ENCODE measurements around the gene AQP3.
A peak's percentile ranks its signal among the peaks of the same experiment; 100 is the strongest.
"Not testable (repeated sequence)": the region's sequence is repeated elsewhere in the genome, so short reads cannot be mapped to it uniquely, and the experiment has no call there.

The AQP3 gene
- 53.9 to 81.7 reads per million in 2 donors for total RNA-seq

- DNase-seq = peak; percentile 51 to 81 (median 64)
Observed at GRCh38 chr9:33446946-33447798, at the start of gene AQP3. TSS of gene AQP3 (minus strand) at chr9:33447593. CDS start at chr9:33447530, 63 bp downstream.

GRCh38 chr9:33493819-33494218 is 46.4 kb upstream of the AQP3 start:
- not testable (repeated sequence) for DNase-seq

DNA sequence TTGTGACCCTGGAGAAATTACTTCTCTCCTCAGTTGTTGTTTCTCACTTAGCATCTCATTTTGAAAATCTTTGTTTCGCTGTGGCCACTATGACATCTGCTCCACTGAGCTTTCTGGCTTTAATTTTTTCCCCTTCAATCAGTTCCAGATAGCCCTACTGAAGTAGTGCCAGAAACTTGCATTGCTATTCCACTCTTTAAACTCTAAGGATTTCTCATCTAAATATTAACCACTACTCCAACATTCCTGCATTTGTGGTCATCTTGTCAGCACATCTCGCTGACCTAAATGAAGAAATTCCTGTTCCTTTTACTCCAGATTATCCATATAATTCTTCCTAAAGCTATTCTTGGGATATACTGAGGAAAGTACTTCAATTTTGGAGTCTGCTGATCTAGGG is 41.7 kb upstream of the AQP3 start:
- no peak for DNase-seq

GRCh38 chr9:33485312-33485711 is 37.9 kb upstream of the AQP3 start:
- not testable (repeated sequence) for DNase-seq

- DNase-seq = no peak
Observed at GRCh38 chr9:33480976-33481375, 33.6 kb upstream of the AQP3 start.

- DNase-seq = no peak
Observed at GRCh38 chr9:33480106-33480505, 32.7 kb upstream of the AQP3 start.

GRCh38 chr9:33476503-33476902 is 29.1 kb upstream of the AQP3 start:
- no peak for DNase-seq

DNA sequence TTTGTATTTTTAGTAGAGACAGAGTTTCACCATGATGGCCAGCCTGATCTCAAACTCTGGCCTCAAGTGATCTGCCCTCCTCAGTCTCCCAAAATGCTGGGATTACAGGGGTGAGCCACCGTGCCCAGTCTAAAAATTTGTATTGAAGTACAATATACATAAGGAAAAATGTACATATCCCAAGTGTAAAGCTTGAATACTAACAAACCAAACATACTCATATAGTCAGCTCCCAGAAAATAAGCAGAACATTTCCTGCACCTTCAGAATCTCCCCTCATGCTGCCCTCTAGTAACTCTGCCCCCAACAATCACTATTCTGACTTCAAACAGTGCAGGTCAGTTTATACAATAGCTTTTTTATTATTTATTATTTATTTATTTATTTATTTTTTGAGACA is 28.0 kb upstream of the AQP3 start:
- no peak for DNase-seq

- DNase-seq = peak; percentile 83 to 99 (median 96)
Observed at GRCh38 chr9:33473643-33474352, 26.4 kb upstream of the AQP3 start, which contains the start of gene NOL6. TSS of gene NOL6 (minus strand) at chr9:33473924. CDS start at chr9:33473842, 82 bp downstream.

DNA sequence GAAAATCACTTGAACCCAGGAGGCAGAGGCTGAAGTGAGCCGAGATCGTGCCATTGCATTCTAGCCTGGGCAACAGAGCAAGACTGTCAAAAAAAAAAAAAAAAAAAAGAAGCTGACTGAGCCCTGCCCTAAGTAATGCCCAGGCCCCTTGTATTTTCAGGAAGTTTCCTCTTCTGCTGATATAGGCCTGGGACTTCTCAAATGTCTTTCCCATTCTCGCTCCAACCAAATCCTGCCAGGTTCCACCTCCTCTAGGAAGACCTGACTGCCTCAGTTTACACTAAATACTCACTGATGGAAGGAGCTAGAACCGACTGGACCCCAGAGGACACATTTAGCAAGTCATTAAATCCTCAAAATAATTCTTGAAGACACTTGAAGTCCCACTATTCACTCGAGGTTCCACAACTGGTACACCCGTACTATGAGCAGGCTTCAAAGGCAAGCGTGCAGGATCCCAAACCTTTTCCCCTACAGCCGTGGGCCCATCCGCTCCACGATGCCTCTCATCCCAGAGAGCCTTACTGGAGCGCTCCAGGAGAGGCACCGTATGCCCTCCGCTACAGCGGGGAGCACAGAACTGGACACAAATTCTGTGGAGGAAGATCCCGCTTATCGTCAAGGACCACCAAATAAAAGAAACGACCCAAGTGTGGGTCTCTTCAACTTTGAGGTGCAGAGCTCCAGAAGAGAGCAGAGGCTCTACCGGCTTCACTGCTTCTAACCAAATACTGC is 25.7 kb upstream of the AQP3 start:
- DNase-seq = no peak

- DNase-seq = no peak
Observed at GRCh38 chr9:33472171-33472880, 24.9 kb upstream of the AQP3 start.

GRCh38 chr9:33471361-33471760 is 24.0 kb upstream of the AQP3 start:
- no peak for DNase-seq

DNA sequence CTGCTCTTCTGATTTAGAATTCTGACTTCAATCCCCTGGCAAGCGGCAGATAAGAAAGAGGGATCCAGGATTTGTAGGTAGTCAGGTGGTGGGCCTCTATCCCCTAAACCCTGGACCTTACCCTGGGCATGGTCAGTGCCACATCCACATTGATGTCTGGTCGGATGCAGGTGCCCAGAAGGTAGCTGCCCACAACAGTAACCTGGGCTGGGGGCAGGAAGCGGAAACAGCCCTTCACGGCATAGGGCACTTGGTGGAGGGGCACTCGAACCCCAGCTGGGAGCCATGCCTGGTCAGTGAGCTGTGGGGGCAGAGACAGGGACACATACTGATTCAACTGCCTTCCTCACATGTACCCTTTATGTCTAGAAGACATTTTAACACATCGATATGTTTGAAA is 22.5 kb upstream of the AQP3 start:
- no peak for DNase-seq

- no peak for DNase-seq
Observed at GRCh38 chr9:33468797-33469621, 21.6 kb upstream of the AQP3 start.

GRCh38 chr9:33468215-33468730 is 20.9 kb upstream of the AQP3 start:
- no peak for DNase-seq

GRCh38 chr9:33467526-33467925 is 20.1 kb upstream of the AQP3 start:
- DNase-seq = no peak

DNA sequence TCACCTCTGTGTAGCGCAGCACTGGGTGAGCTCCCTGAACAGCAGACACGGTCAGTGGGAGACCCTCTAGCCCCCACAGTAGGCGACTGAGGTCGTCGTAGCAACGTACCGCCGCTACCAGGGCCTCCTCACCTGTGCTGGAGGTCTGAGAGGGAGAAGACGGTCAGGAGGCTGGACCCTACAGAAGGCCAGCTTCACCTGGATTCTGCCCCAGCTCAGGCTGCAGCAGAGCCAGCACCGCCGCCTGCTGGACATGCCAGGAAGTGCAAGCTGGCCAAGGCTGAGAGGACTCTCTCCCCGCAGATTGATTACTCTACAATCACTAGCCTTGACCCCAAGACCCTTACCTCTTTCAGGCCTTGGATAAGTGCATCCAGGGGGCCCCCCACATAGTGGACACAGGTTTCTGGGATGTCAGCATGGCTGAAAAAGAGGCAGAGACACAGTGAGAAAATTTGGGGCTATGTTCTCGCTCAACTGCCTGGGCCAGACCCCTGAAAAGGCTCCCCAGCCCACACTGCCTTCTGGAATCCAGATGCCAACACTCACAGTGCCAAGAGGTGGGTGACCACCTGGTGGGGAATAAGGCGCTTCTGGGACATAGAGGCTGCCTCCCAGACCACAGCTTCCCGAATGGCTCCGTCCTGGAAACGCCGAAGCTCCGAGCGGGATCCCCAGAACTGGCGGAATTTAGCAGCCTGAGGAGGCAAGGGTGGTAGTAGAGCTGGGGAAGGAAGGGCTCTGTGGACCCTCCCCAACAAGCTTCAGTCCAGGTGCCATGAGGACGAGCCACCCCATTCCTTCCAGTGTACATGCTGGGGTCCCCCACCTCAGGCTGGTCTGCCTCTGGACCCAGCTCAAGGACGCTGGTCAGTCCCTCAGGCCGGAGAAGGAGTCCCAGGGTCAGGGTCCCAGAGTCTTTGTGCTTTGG is 19.4 kb upstream of the AQP3 start:
- peak; percentile 38 to 68 (median 63) for DNase-seq

GRCh38 chr9:33465596-33466564 is 18.5 kb upstream of the AQP3 start:
- no peak for DNase-seq

- DNase-seq = no peak
Observed at GRCh38 chr9:33465096-33465495, 17.7 kb upstream of the AQP3 start.
